ENCODE data around the gene ARFGAP3. TPM values are rescaled to one million over a fixed set of nuclear protein-coding genes. Genes with fewer than 3 reads are reported as not detected.

ARFGAP3 gene
- total RNA-seq, 2 experiments from 2014 or later = 34.5 to 38.0 TPM

GRCh38 chr22:42837556-42837955 is 19.5 kb downstream of the ARFGAP3 start:
- peaks cover 22% of the 10 kb centered on the region for H3K36me3 Mint-ChIP-seq
- H3K27me3 Mint-ChIP-seq = no peaks in the 10 kb centered on the region
- ATAC-seq (ENCODE audit: low read depth) (no peak), DNase-seq (no peak)
- peaks cover 5% of the 10 kb centered on the region for H3K4me1 Mint-ChIP-seq
- H3K27ac Mint-ChIP-seq = no peak overlapping the region
- H3K4me3 Mint-ChIP-seq = no peak overlapping the region
- no peaks in the 10 kb centered on the region for H3K9me3 Mint-ChIP-seq
- POLR2A ChIA-PET = no interaction called here

- H3K27ac Mint-ChIP-seq = no peak overlapping the region
- ATAC-seq (ENCODE audit: low read depth) (no peak), DNase-seq (no peak)
- POLR2A ChIA-PET = no interaction called here
- H3K4me1 Mint-ChIP-seq = no peaks in the 10 kb centered on the region
- no peaks in the 10 kb centered on the region for H3K9me3 Mint-ChIP-seq
- no peaks in the 10 kb centered on the region for H3K27me3 Mint-ChIP-seq
- no peak overlapping the region for H3K4me3 Mint-ChIP-seq
- peaks cover 18% of the 10 kb centered on the region for H3K36me3 Mint-ChIP-seq
Measured at GRCh38 chr22:42836026-42836425, 21.0 kb downstream of the ARFGAP3 start.

- Mint-ChIP-seq H3K9me3 (no peaks in the 10 kb centered on the region), H3K4me1 (peaks cover 2% of the 10 kb centered on the region), H3K36me3 (peaks cover 18% of the 10 kb centered on the region), H3K27ac (no peak overlapping the region), H3K4me3 (no peak overlapping the region), H3K27me3 (no peaks in the 10 kb centered on the region)
- POLR2A ChIA-PET = no interaction called here
- ATAC-seq (ENCODE audit: low read depth) = no peak
- no peak for DNase-seq
Measured at GRCh38 chr22:42834177-42834949, 22.7 kb downstream of the ARFGAP3 start.

GRCh38 chr22:42833104-42833503 is 24.0 kb downstream of the ARFGAP3 start:
- H3K4me1 Mint-ChIP-seq = peaks cover 6% of the 10 kb centered on the region
- no peak overlapping the region for H3K4me3 Mint-ChIP-seq

GRCh38 chr22:42831712-42832111 is 25.4 kb downstream of the ARFGAP3 start:
- Mint-ChIP-seq H3K4me1 (peaks cover 6% of the 10 kb centered on the region), H3K27me3 (no peaks in the 10 kb centered on the region), H3K36me3 (peaks cover 20% of the 10 kb centered on the region), H3K4me3 (no peak overlapping the region), H3K27ac (no peak overlapping the region), H3K9me3 (no peaks in the 10 kb centered on the region)
- DNase-seq = no peak
- no peak for ATAC-seq (ENCODE audit: low read depth)
- POLR2A ChIA-PET = no interaction called here

More at GRCh38 chr22:42833104-42833503, 24.0 kb downstream of the ARFGAP3 start:
- Mint-ChIP-seq H3K27ac (no peak overlapping the region), H3K36me3 (peaks cover 22% of the 10 kb centered on the region), H3K9me3 (no peaks in the 10 kb centered on the region), H3K27me3 (no peaks in the 10 kb centered on the region)
- ATAC-seq (ENCODE audit: low read depth) = no peak
- POLR2A ChIA-PET = interaction anchor here (0.6 kb wide), 1 partner anchor 16 kb away, joined by 3 read pairs; no protein-coding TSS in a partner anchor
- DNase-seq = no peak

- no peak for ATAC-seq (ENCODE audit: low read depth)
- peaks cover 15% of the 10 kb centered on the region for H3K36me3 Mint-ChIP-seq
- no peaks in the 10 kb centered on the region for H3K27me3 Mint-ChIP-seq
- POLR2A ChIA-PET = no interaction called here
- no peak for DNase-seq
- H3K4me1 Mint-ChIP-seq = peaks cover 6% of the 10 kb centered on the region
- H3K4me3 Mint-ChIP-seq = no peak overlapping the region
- peak overlapping the region; percentile 31 for H3K27ac Mint-ChIP-seq
- no peaks in the 10 kb centered on the region for H3K9me3 Mint-ChIP-seq
Measured at GRCh38 chr22:42830161-42830560, 26.9 kb downstream of the ARFGAP3 start.

GRCh38 chr22:42829302-42829701 is 27.8 kb downstream of the ARFGAP3 start:
- no peak for ATAC-seq (ENCODE audit: low read depth)
- H3K36me3 Mint-ChIP-seq = peaks cover 15% of the 10 kb centered on the region
- H3K9me3 Mint-ChIP-seq = no peaks in the 10 kb centered on the region
- POLR2A ChIA-PET = interaction anchor here (1.6 kb wide), 1 partner anchor 27 kb away, joined by 5 read pairs; the partner anchor contains the start of gene ARFGAP3
- peak overlapping the region; percentile 39 for H3K4me3 Mint-ChIP-seq
- peaks cover 6% of the 10 kb centered on the region for H3K4me1 Mint-ChIP-seq
- no peak for DNase-seq
- H3K27ac Mint-ChIP-seq = peak overlapping the region; percentile 54
- H3K27me3 Mint-ChIP-seq = no peaks in the 10 kb centered on the region

GRCh38 chr22:42825796-42826195 is 31.3 kb downstream of the ARFGAP3 start:
- H3K4me1 Mint-ChIP-seq = peaks cover 6% of the 10 kb centered on the region
- ATAC-seq (ENCODE audit: low read depth) = no peak
- H3K9me3 Mint-ChIP-seq = no peaks in the 10 kb centered on the region
- POLR2A ChIA-PET = interaction anchor here (0.7 kb wide), 1 partner anchor 9 kb away, joined by 4 read pairs; no protein-coding TSS in a partner anchor
- H3K36me3 Mint-ChIP-seq = peaks cover 22% of the 10 kb centered on the region
- no peak overlapping the region for H3K4me3 Mint-ChIP-seq
- no peak for DNase-seq
- H3K27me3 Mint-ChIP-seq = no peaks in the 10 kb centered on the region
- H3K27ac Mint-ChIP-seq = no peak overlapping the region

GRCh38 chr22:42821386-42821785 is 35.7 kb downstream of the ARFGAP3 start:
- POLR2A ChIA-PET = no interaction called here
- Mint-ChIP-seq H3K4me3 (no peak overlapping the region), H3K36me3 (peaks cover 18% of the 10 kb centered on the region)

GRCh38 chr22:42820045-42820763 is 36.9 kb downstream of the ARFGAP3 start:
- DNase-seq (no peak), ATAC-seq (ENCODE audit: low read depth) (no peak)

More at GRCh38 chr22:42821386-42821785, 35.7 kb downstream of the ARFGAP3 start:
- H3K27ac Mint-ChIP-seq = no peak overlapping the region
- ATAC-seq (ENCODE audit: low read depth) (no peak), DNase-seq (no peak)
- H3K9me3 Mint-ChIP-seq = no peaks in the 10 kb centered on the region
- H3K4me1 Mint-ChIP-seq = peaks cover 4% of the 10 kb centered on the region
- H3K27me3 Mint-ChIP-seq = no peaks in the 10 kb centered on the region

GRCh38 chr22:42819412-42820044 is 37.5 kb downstream of the ARFGAP3 start:
- H3K36me3 Mint-ChIP-seq = peaks cover 16% of the 10 kb centered on the region
- H3K9me3 Mint-ChIP-seq = no peaks in the 10 kb centered on the region
- no peak for DNase-seq
- H3K27me3 Mint-ChIP-seq = no peaks in the 10 kb centered on the region
- H3K4me1 Mint-ChIP-seq = peaks cover 4% of the 10 kb centered on the region
- H3K27ac Mint-ChIP-seq = no peak overlapping the region
- ATAC-seq (ENCODE audit: low read depth) = no peak
- no peak overlapping the region for H3K4me3 Mint-ChIP-seq
- POLR2A ChIA-PET = interaction anchor here (1.2 kb wide), 1 partner anchor 204 kb away, joined by 4 read pairs; the partner anchor contains the start of gene POLDIP3

More at GRCh38 chr22:42820045-42820763, 36.9 kb downstream of the ARFGAP3 start:
- Mint-ChIP-seq H3K36me3 (peaks cover 20% of the 10 kb centered on the region), H3K9me3 (no peaks in the 10 kb centered on the region), H3K4me1 (peaks cover 4% of the 10 kb centered on the region), H3K27ac (no peak overlapping the region), H3K27me3 (no peaks in the 10 kb centered on the region), H3K4me3 (no peak overlapping the region)
- POLR2A ChIA-PET = interaction anchor here (1.2 kb wide), 1 partner anchor 205 kb away, joined by 4 read pairs; the partner anchor contains the start of gene POLDIP3

- H3K4me3 Mint-ChIP-seq = no peak overlapping the region
- no peaks in the 10 kb centered on the region for H3K27me3 Mint-ChIP-seq
- H3K9me3 Mint-ChIP-seq = no peaks in the 10 kb centered on the region
- no peak for ATAC-seq (ENCODE audit: low read depth)
- H3K36me3 Mint-ChIP-seq = peaks cover 18% of the 10 kb centered on the region
- H3K4me1 Mint-ChIP-seq = peaks cover 4% of the 10 kb centered on the region
- no peak overlapping the region for H3K27ac Mint-ChIP-seq
- POLR2A ChIA-PET = no interaction called here
- DNase-seq = no peak
Measured at GRCh38 chr22:42817556-42817955, 39.5 kb downstream of the ARFGAP3 start.

- Mint-ChIP-seq H3K4me1 (peaks cover 4% of the 10 kb centered on the region), H3K27me3 (no peaks in the 10 kb centered on the region), H3K9me3 (no peaks in the 10 kb centered on the region), H3K4me3 (no peak overlapping the region), H3K27ac (no peak overlapping the region), H3K36me3 (peaks cover 12% of the 10 kb centered on the region)
- DNase-seq (no peak), ATAC-seq (ENCODE audit: low read depth) (no peak)
- POLR2A ChIA-PET = interaction anchor here (1.0 kb wide), 1 partner anchor 9 kb away, joined by 4 read pairs; no protein-coding TSS in a partner anchor
Measured at GRCh38 chr22:42816336-42816735, 40.7 kb downstream of the ARFGAP3 start.
